ENCODE measurements around the gene KDSR. TPM values are rescaled to one million over a fixed set of nuclear protein-coding genes. Genes with fewer than 3 reads are reported as not detected.

KDSR gene
- total and polyA plus RNA-seq, 2 of the 13 experiments (the other 11 are each of a cell fraction or from before 2014, with no cell fraction given), result 10.4 to 20.9 TPM

- POLR2A ChIA-PET, result no interaction called here
- BruUV-seq (replicated peaks), result no TSS peak
- TF ChIP-seq ZNF891 (CRISPR knock-in tag; IDR thresholded peaks at IDR 0.05) (no peak), HNRNPLL (IDR thresholded peaks at IDR 0.05; ENCODE audit: low read depth, low read length, poor library complexity, severe bottlenecking) (no peak), CREM (IDR thresholded peaks at IDR 0.05) (no peak), CREM (CRISPR knock-in tag; IDR thresholded peaks at IDR 0.05) (no peak), ZNF468 (CRISPR knock-in tag; IDR thresholded peaks at IDR 0.05) (no peak), BORCS8-MEF2B (CRISPR knock-in tag; IDR thresholded peaks at IDR 0.05) (no peak), ZUFSP (CRISPR knock-in tag; IDR thresholded peaks at IDR 0.05; ENCODE audit: borderline replicate concordance) (no peak), GFI1 (CRISPR knock-in tag; IDR thresholded peaks at IDR 0.05; ENCODE audit: borderline replicate concordance) (no peak), MTF2 (CRISPR knock-in tag; IDR thresholded peaks at IDR 0.05; ENCODE audit: borderline replicate concordance) (no peak), ZBTB38 (CRISPR knock-in tag; IDR thresholded peaks at IDR 0.05) (no peak), CREBL2 (CRISPR knock-in tag; IDR thresholded peaks at IDR 0.05; ENCODE audit: borderline replicate concordance) (no peak)
- H3K9ac ChIP-seq (ENCODE audit: insufficient read depth, low read depth, low read length), result no peak overlapping the region
- in situ Hi-C loops (cut with HindIII; ENCODE audit: extremely low pct_ligation_motif_present, low pct_unique_long_range_greater_than_20kb) (loop anchor here (10.0 kb wide), 1 partner anchor 177 kb away; no protein-coding TSS in a partner anchor), intact Hi-C loops (cut with micrococcal nuclease; ENCODE audit: unreplicated experiment) (no loop called here)
- no peak overlapping the region for H3K4me3 ChIP-seq (replicated peaks in 1 of 3; ENCODE audit: insufficient read depth in 1 of 3, low read depth in 2 of 3, low read length in 3 of 3)
- H3K79me2 ChIP-seq (ENCODE audit: insufficient read depth, low read length), result no peaks in the 10 kb centered on the region
- no peaks in the 10 kb centered on the region for H3K36me3 ChIP-seq (replicated peaks in 1 of 2; ENCODE audit: control insufficient read depth in 1 of 2, insufficient read depth in 2 of 2, low read length in 2 of 2)
- WGBS (ENCODE audit: low lambda C conversion rate), result 64% methylated on average over 3 of the region's 3 CpGs
- FAIRE-seq (no peak), DNase-seq (ENCODE audit: low spot score) (no peak), ATAC-seq (no peak)
- H3K4me2 ChIP-seq (ENCODE audit: low read depth, low read length), result no peak overlapping the region
- CTCF ChIA-PET (ENCODE audit: low intra/inter-chr PET ratio, low total read pairs), result no interaction called here
- H4K20me1 ChIP-seq (ENCODE audit: insufficient read depth, low read length), result no peaks in the 10 kb centered on the region
- peaks cover 1% of the 10 kb centered on the region for H3K4me1 ChIP-seq (ENCODE audit: insufficient read depth, low read length)
- no peak overlapping the region for H2AFZ ChIP-seq (ENCODE audit: low read length)
- H3K9me3 ChIP-seq (ENCODE audit: low read length), result no peaks in the 10 kb centered on the region
- H3K27me3 ChIP-seq (ENCODE audit: control insufficient read depth in 1 of 2, insufficient read depth in 2 of 2, low read length in 2 of 2), result peaks cover 0 to 17% of the 10 kb centered on the region in 2 experiments; a peak in 4 of 5 replicates
- H3K27ac ChIP-seq (ENCODE audit: extremely low read length, insufficient read depth, low read length), result no peak overlapping the region
Observed at GRCh38 chr18:63312019-63312409, 55.0 kb downstream of the KDSR start.

Measured in HepG2 (cell line).